GM21360 (cell line): ENCODE results near the gene GPC2.
"Not testable (repeated sequence)": the region's sequence is repeated elsewhere in the genome, so short reads cannot be mapped to it uniquely, and the experiment has no call there.

Experiments
- ATAC-seq: cut with Tn5 transposase; IDR thresholded peaks from one replicate; pipeline ENCODE4 v1.9.1; 2021; ENCODE audit warnings: mild to moderate bottlenecking, moderate library complexity; ENCODE audit not compliant: unreplicated experiment

GPC2 gene

GRCh38 chr7:100204454-100204853 is 27.3 kb upstream of the GPC2 start:
- ATAC-seq = no peak

- no peak for ATAC-seq
Observed at GRCh38 chr7:100200693-100201092, 23.5 kb upstream of the GPC2 start.

- ATAC-seq = no peak
Observed at GRCh38 chr7:100198266-100198665, 21.1 kb upstream of the GPC2 start.

- not testable (repeated sequence) for ATAC-seq
Observed at GRCh38 chr7:100195901-100196322, 18.7 kb upstream of the GPC2 start.

- ATAC-seq = no peak
Observed at GRCh38 chr7:100195222-100195621, 18.0 kb upstream of the GPC2 start.

- no peak for ATAC-seq
Observed at GRCh38 chr7:100192969-100193368, 15.8 kb upstream of the GPC2 start.

- ATAC-seq = not testable (repeated sequence)
Observed at GRCh38 chr7:100192281-100192862, 15.2 kb upstream of the GPC2 start.

GRCh38 chr7:100191775-100192174 is 14.6 kb upstream of the GPC2 start:
- no peak for ATAC-seq

- ATAC-seq = no peak
Observed at GRCh38 chr7:100190048-100190711, 13.0 kb upstream of the GPC2 start.

GRCh38 chr7:100189061-100189460 is 11.9 kb upstream of the GPC2 start:
- ATAC-seq = no peak

GRCh38 chr7:100185726-100186125 is 8.5 kb upstream of the GPC2 start:
- ATAC-seq = no peak

GRCh38 chr7:100183090-100183489 is 5.9 kb upstream of the GPC2 start:
- not testable (repeated sequence) for ATAC-seq

GRCh38 chr7:100182616-100183015 is 5.4 kb upstream of the GPC2 start:
- not testable (repeated sequence) for ATAC-seq

GRCh38 chr7:100180084-100180483 is 2.9 kb upstream of the GPC2 start:
- ATAC-seq = not testable (repeated sequence)

- ATAC-seq = no peak
Observed at GRCh38 chr7:100176096-100177044, 811 bp downstream of the GPC2 start.

GRCh38 chr7:100175296-100175935 is 1.8 kb downstream of the GPC2 start:
- no peak for ATAC-seq

GRCh38 chr7:100174582-100174981 is 2.6 kb downstream of the GPC2 start:
- no peak for ATAC-seq

- no peak for ATAC-seq
Observed at GRCh38 chr7:100173806-100174495, 3.2 kb downstream of the GPC2 start.

- no peak for ATAC-seq
Observed at GRCh38 chr7:100171840-100172239, 5.3 kb downstream of the GPC2 start.

GRCh38 chr7:100171087-100171681 is 6.0 kb downstream of the GPC2 start:
- ATAC-seq = no peak
